Gastrocnemius medialis (tissue), 4 donors: Measurements from ENCODE around the gene ZFP36L1.

Experiments used
- CTCF ChIP-seq, 5 experiments: fragments of 450-650 bp in 3 of 5; fragments of 200-600 bp in 2 of 5; sonication (generic) in 2 of 5; IDR thresholded peaks in 4 of 5; conservative IDR thresholded peaks in 1 of 5; 1 replicate in 4 of 5; 2 replicates in 1 of 5; pipeline ENCODE4 v1.5.1; 2016 to 2019; ENCODE audit warnings: antibody characterized with exemption in 5 of 5, mild to moderate bottlenecking in 3 of 5, moderate library complexity in 3 of 5
- POLR2A ChIP-seq, 2 donors: fragments of 450-650 bp; IDR thresholded peaks; one replicate each; pipeline ENCODE4 v1.6.1; 2017; ENCODE audit warnings: antibody characterized with exemption in 2 of 2, mild to moderate bottlenecking in 2 of 2, moderate library complexity in 2 of 2

- TF ChIP-seq CTCF (IDR thresholded peaks at IDR 0.05 in 4 of 5, conservative IDR thresholded peaks at IDR 0.05 in 1 of 5) (no peak), POLR2A (IDR thresholded peaks at IDR 0.05) (no peak)
These were observed 29.7 kb downstream of the ZFP36L1 start for GRCh38 chr14:68762953-68763764.
